GM12872 (cell line): Measurements from ENCODE around the gene OPCML.

ENCODE experiments used
- TF ChIP-seq, protein P1 (sequence below): IDR thresholded peaks from 3 replicates; pipeline ENCODE4 v1.5.1; 2011; ENCODE audit warnings: low read depth, mild to moderate bottlenecking, low read length, moderate library complexity; ENCODE audit not compliant: insufficient read depth

The OPCML gene

DNA sequence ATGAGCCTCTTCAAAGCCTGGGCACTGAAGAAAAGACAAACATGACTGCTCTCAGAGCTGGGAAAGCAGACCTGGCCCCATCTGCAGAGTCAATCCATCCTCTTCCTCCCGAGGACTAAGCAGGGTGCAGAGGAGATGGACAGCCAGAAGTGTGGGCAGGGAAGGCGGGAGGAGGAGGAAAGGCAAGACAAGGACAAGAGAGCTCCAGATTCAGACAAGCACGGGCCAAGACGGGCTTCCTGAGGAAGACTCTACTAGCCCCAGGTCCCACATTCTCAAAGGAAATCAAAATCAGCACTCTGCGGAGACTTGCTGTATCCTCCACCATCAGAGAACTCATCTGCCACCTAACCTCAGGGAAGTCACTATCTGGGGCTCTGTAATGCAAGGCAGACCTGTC lies 28.5 kb downstream of the OPCML start:
- TF ChIP-seq, protein P1, sequence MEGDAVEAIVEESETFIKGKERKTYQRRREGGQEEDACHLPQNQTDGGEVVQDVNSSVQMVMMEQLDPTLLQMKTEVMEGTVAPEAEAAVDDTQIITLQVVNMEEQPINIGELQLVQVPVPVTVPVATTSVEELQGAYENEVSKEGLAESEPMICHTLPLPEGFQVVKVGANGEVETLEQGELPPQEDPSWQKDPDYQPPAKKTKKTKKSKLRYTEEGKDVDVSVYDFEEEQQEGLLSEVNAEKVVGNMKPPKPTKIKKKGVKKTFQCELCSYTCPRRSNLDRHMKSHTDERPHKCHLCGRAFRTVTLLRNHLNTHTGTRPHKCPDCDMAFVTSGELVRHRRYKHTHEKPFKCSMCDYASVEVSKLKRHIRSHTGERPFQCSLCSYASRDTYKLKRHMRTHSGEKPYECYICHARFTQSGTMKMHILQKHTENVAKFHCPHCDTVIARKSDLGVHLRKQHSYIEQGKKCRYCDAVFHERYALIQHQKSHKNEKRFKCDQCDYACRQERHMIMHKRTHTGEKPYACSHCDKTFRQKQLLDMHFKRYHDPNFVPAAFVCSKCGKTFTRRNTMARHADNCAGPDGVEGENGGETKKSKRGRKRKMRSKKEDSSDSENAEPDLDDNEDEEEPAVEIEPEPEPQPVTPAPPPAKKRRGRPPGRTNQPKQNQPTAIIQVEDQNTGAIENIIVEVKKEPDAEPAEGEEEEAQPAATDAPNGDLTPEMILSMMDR: no peak

DNA sequence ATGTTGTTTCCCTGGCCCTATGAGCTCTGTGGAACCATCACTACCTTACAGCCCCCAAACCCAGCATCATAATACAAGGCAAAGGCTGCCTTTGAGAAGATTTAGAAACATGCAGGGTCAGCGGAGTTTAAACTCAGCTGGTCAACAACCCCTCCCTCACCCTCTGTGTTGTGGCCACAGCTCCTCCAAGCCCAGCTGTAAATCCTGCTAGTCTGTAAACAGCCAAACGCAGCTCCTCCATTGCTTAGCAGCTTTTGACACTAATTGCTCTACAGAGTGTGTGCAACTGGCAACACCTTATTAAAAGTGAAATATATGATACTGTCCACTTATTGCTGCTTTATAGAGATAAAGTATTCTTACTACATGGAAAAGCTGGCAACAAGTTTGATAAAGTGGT lies 29.1 kb downstream of the OPCML start:
- TF ChIP-seq, protein P1: no peak

DNA sequence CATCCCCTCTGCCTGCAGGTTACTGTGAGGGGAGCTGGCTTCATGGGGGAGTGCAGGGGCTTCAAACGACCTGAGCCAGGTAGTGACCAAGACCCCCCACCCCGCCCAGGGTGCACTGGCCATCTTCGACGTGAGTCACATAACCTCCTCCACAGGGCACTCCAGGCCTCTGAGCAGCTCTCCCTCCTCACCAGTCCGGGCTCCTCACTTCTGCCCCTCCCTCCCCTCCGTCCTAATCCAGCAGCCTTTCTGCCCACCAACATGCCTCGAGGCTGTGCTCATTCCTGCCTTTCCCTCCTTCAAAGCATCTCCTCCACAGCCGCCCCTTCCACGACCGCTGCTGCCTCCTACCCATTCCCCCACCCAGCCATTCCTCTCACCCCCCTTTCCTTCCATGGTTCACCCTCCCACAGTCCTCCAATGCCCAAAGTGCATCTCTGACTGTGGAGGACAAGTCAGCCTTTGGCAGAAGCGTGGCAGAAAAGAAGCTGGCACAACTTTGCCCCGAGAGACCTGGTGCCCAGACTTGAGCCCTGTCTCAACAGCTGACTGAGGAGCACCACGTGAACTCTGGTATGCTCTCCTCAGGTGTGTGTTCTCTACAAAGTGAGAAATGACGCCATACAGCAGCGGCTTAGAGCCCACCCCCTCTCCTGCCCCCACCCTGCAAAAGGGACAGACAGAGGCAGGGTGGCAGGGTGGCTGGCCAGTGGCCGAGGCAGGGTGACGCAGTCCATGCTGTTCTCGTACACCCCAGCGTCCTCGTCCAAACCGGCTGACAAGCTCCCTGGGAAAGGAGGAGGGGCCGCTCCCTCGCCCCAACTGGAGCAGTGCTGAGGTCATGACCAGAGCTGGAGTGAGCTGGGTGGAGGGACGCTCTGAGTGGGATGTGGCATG lies 30.4 kb downstream of the OPCML start:
- TF ChIP-seq, protein P1: no peak

DNA sequence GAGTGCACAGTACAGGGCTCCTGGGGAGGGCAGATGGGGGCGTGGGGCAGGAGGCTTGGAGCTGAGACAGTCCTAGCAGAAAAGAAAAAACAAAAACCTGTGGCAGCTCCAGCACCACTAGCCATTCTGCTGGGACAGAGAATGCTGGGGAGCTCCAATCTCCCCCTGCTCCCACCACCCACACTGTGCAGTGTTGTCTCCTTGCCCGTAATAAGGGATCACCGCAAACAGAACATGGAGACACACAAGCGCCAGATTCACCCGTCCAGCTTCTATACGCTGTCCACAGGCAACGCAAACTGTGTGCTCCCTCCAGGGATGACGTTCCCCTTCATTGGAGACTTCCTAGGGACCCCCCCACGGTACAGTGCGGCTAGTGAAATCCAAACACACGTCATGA lies 31.4 kb downstream of the OPCML start:
- TF ChIP-seq, protein P1: no peak

DNA sequence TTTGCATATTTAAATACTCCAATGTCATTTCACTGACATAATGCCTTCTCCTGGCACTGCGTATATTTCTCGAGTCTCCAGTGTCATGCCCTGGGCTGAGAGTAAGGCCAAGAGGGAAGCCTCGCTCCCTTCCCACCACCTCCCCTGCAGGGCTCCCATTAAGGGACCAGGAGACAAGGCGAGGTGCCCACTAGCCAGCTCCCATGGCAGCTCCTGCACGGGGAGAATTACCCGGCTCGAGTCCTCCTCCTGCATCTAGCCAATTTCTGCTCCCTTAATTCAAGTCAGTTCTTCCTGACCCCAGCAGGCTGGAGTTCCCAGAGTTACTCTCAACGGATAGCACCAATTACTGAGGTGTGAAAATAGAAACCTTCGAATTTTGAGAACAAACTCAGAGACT lies 31.9 kb downstream of the OPCML start:
- TF ChIP-seq, protein P1: no peak

DNA sequence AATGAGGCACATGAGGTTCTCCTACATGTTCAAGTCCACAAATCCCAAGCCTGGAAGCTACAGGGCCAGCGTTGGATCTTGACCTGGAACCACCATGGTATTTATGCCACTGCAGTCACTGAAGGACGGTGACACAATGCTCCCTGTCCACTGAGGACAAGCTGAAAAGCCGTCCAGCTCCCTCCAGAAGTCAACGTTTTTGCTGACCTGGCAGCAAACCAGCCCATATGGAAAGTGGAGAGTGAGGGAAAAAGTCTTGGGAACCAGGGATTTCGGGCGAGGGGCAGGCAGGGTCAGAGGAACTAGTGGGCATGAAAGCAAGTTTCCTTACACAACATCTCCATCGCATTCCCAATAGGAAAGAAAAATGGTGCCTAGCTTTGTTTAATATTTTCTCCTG lies 33.3 kb downstream of the OPCML start:
- TF ChIP-seq, protein P1: no peak

DNA sequence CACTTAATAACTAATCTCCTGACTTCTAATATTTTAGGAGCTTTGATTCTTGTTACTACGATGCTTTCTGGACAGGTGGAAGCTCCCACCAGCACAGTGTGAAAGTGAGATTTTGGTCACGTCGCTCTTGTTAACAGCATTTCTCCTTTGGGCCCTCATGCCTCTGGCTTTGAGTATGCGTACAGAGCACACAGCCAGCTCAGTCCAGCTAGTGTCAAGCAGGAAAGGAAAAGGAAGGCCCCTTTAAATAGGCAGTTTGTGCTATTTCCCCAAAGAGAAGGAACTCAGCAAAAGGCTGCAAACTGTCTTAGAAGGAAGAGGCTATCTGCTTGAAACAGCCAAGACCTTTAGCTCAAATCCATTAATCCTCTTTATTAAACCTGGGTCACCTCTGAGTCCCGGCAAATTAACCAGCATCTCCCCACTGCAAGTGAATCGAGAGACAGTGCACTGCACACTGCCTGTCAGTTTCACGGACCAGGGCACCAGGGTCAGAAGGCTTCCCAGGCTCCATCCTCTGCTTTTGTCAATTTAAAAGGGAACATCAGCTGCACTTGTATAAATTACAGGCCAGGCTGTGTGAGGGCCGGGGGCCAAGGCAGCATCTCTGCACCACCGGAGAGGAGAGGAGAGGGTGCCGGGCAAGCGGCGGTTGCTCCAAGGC lies 34.7 kb downstream of the OPCML start:
- TF ChIP-seq, protein P1: no peak
